Measurements from ENCODE around the gene ALKBH5. TPM values are rescaled to one million over a fixed set of nuclear protein-coding genes. Genes with fewer than 3 reads are reported as not detected.

ALKBH5 gene
- total and polyA plus RNA-seq, 10 of the 15 experiments (the other 5 are each of a cell fraction or from before 2014, with no cell fraction given), result 13.7 to 99.9 (median 52.4) TPM

DNA sequence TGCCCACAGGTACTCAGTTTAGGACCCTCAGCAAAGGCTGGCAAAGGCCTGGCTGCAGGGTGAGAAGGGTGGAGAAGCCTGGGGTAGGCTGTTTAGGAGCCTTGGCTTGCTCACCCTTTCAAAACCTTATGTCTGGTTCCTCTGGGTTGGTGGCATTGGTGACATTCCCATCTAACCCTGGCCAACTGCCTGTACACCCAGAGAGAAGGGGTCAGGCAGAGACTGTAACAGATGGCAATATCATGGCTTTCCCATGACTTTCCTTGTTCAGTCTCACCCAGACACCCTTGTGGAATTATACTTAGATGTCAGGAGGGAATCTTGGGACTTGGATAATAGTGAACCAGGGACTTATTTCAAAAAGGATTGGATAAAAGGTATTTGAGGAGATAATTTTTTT, 23.3 kb downstream of the ALKBH5 start (continued):
- no peak for TF ChIP-seq ZNF384 (IDR thresholded peaks at IDR 0.05; ENCODE audit: borderline replicate concordance, low read depth, low read length)
- TF ChIP-seq RCOR1 (conservative IDR thresholded peaks at IDR 0.05; ENCODE audit: low read depth, low read length), result no peak
- no peak for TF ChIP-seq USF1 (IDR thresholded peaks at IDR 0.05; ENCODE audit: borderline replicate concordance, extremely low read length, insufficient read depth, low read depth, low read length)
- no peak for TF ChIP-seq BCL11A (IDR thresholded peaks at IDR 0.05; ENCODE audit: low read depth, low read length)
- no peak for TF ChIP-seq ATF3 (IDR thresholded peaks at IDR 0.05; ENCODE audit: borderline replicate concordance, extremely low read depth, low read depth, low read length)
- no peak for TF ChIP-seq POLR2AphosphoS5 (IDR thresholded peaks at IDR 0.05; ENCODE audit: low read length)

- H3K4me3 ChIP-seq, result no peak overlapping the region
- no peak overlapping the region for H2AFZ ChIP-seq (ENCODE audit: control insufficient read depth, low read depth, low read length)
- no peaks in the 10 kb centered on the region for H3K9me3 ChIP-seq (replicated peaks; ENCODE audit: control insufficient read depth, insufficient read depth, low read length)
- no peaks in the 10 kb centered on the region for H3K27me3 ChIP-seq (replicated peaks in 1 of 2; ENCODE audit: control insufficient read depth in 2 of 2, insufficient read depth in 2 of 2, low read length in 1 of 2)
- in situ Hi-C loops (cut with MboI), result no loop called here
- no peak for ATAC-seq
- TF ChIP-seq HDGF (IDR thresholded peaks at IDR 0.05) (no peak), NRF1 (conservative IDR thresholded peaks at IDR 0.05; ENCODE audit: low read depth, low read length) (no peak), IKZF2 (IDR thresholded peaks at IDR 0.05) (no peak), MEF2B (IDR thresholded peaks at IDR 0.05; ENCODE audit: partially characterized antibody, poor library complexity, severe bottlenecking) (no peak), MYB (IDR thresholded peaks at IDR 0.05; ENCODE audit: borderline replicate concordance, low read depth, low read length) (no peak), ZNF384 (IDR thresholded peaks at IDR 0.05; ENCODE audit: borderline replicate concordance, low read depth, low read length) (no peak), CHD4 (IDR thresholded peaks at IDR 0.05) (no peak), PKNOX1 (IDR thresholded peaks at IDR 0.05) (no peak), ASH2L (IDR thresholded peaks at IDR 0.05; ENCODE audit: borderline replicate concordance, low read depth) (no peak), BACH1 (IDR thresholded peaks at IDR 0.05; ENCODE audit: borderline replicate concordance) (no peak), RCOR1 (conservative IDR thresholded peaks at IDR 0.05; ENCODE audit: low read depth, low read length) (no peak), ZNF207 (IDR thresholded peaks at IDR 0.05; ENCODE audit: borderline replicate concordance) (no peak)
- TF ChIP-seq, protein P1, sequence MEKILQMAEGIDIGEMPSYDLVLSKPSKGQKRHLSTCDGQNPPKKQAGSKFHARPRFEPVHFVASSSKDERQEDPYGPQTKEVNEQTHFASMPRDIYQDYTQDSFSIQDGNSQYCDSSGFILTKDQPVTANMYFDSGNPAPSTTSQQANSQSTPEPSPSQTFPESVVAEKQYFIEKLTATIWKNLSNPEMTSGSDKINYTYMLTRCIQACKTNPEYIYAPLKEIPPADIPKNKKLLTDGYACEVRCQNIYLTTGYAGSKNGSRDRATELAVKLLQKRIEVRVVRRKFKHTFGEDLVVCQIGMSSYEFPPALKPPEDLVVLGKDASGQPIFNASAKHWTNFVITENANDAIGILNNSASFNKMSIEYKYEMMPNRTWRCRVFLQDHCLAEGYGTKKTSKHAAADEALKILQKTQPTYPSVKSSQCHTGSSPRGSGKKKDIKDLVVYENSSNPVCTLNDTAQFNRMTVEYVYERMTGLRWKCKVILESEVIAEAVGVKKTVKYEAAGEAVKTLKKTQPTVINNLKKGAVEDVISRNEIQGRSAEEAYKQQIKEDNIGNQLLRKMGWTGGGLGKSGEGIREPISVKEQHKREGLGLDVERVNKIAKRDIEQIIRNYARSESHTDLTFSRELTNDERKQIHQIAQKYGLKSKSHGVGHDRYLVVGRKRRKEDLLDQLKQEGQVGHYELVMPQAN (conservative IDR thresholded peaks at IDR 0.05), result no peak
- intact Hi-C loops (cut with micrococcal nuclease; ENCODE audit: unreplicated experiment), result no loop called here
- no peak overlapping the region for H3K9ac ChIP-seq (ENCODE audit: control insufficient read depth, insufficient read depth, low read length)
- H3K27ac ChIP-seq (ENCODE audit: control insufficient read depth, insufficient read depth), result no peak overlapping the region
- no peaks in the 10 kb centered on the region for H3K4me1 ChIP-seq (ENCODE audit: control insufficient read depth, insufficient read depth, low read length)
- no peak for FAIRE-seq
- BruUV-seq (replicated peaks), result no TSS peak
- no peak overlapping the region for H3K4me2 ChIP-seq (ENCODE audit: control insufficient read depth, insufficient read depth)
- ChIA-PET RAD21 (ENCODE audit: unreplicated experiment) (no interaction called here), SMC1A (ENCODE audit: uncharacterized antibody, unreplicated experiment) (interaction anchor here (1.4 kb wide), 1 partner anchor 15 kb away, joined by 3 read pairs; no protein-coding TSS in a partner anchor), POLR2A (no interaction called here), CTCF (interaction anchor here (1.0 kb wide), 1 partner anchor 41 kb away, joined by 3 read pairs; no protein-coding TSS in a partner anchor)
- no peak for DNase-seq (ENCODE audit: low read depth, low spot score)
- peaks cover 26 to 41% of the 10 kb centered on the region in 2 experiments; a peak in 3 of 4 replicates for H3K36me3 ChIP-seq (ENCODE audit: control insufficient read depth in 2 of 2, insufficient read depth in 2 of 2, low read length in 1 of 2)
- H3K79me2 ChIP-seq (ENCODE audit: control insufficient read depth, insufficient read depth, low read length), result no peaks in the 10 kb centered on the region
- 95% methylated on average over 19 of the region's 19 CpGs for WGBS (ENCODE audit: insufficient coverage, insufficient replicate concordance, low lambda C conversion rate, missing lambda C conversion rate)
- H4K20me1 ChIP-seq (ENCODE audit: control insufficient read depth, insufficient read depth), result peaks cover 7% of the 10 kb centered on the region; the same call in 1 of the 2 replicates
Measured at GRCh38 chr17:18208092-18208491, 24.5 kb downstream of the ALKBH5 start.

All from GM12878 (cell line).